Right renal cortex interstitium (tissue), 3 donors: ENCODE results near the gene BEST2. TPM values are rescaled to one million over a fixed set of nuclear protein-coding genes. Genes with fewer than 3 reads are reported as not detected.

ENCODE experiments used
- DNase-seq, 3 donors: peaks; one replicate each; pipeline ENCODE4 v3.0.0-alpha.2; 2013; ENCODE audit warnings: low read depth in 3 of 3, low spot score in 2 of 3
- polyA plus RNA-seq, 3 donors: library from polyadenylated mRNA; unstranded; fragments of 120-200 nt; gene quantifications; one replicate each; pipeline ENCODE4 v1.2.1, GENCODE V29; 2013; ENCODE audit not compliant: insufficient read length in 3 of 3

The BEST2 gene
- polyA plus RNA-seq, 3 donors: 0.07 to 0.08 TPM; not detected in 1

GRCh38 chr19:12785431-12786031 is 33.9 kb downstream of the BEST2 start:
- DNase-seq: no peak

- DNase-seq: no peak
Measured at GRCh38 chr19:12786141-12786870, 34.7 kb downstream of the BEST2 start.

GRCh38 chr19:12786952-12787351 is 35.4 kb downstream of the BEST2 start:
- no peak for DNase-seq

- no peak for DNase-seq
Measured at GRCh38 chr19:12787458-12787857, 35.9 kb downstream of the BEST2 start.

GRCh38 chr19:12788042-12788681 is 36.6 kb downstream of the BEST2 start:
- no peak for DNase-seq

- DNase-seq: no peak
Measured at GRCh38 chr19:12788682-12789097, 37.1 kb downstream of the BEST2 start.

- DNase-seq: no peak
Measured at GRCh38 chr19:12789098-12789903, 37.7 kb downstream of the BEST2 start.

- DNase-seq: peak in 1 of 3 donors; percentile 84
Measured at GRCh38 chr19:12789904-12790619, 38.5 kb downstream of the BEST2 start.

GRCh38 chr19:12790628-12791344 is 39.2 kb downstream of the BEST2 start:
- DNase-seq: no peak

GRCh38 chr19:12791345-12792050 is 39.9 kb downstream of the BEST2 start, which contains the start of gene JUNB:
JUNB (plus strand) TSS chr19:12791486; CDS start chr19:12791772, 286 bp downstream.
- DNase-seq: peak in 1 of 3 donors; percentile 85

GRCh38 chr19:12792051-12792852 is 40.7 kb downstream of the BEST2 start:
- DNase-seq: no peak

- no peak for DNase-seq
Measured at GRCh38 chr19:12792853-12793289, 41.3 kb downstream of the BEST2 start.

- peak in 1 of 3 donors; percentile 88 for DNase-seq
Measured at GRCh38 chr19:12793290-12794195, 42.0 kb downstream of the BEST2 start.

GRCh38 chr19:12794196-12794941 is 42.8 kb downstream of the BEST2 start:
- DNase-seq: no peak

- DNase-seq: no peak
Measured at GRCh38 chr19:12794971-12795381, 43.4 kb downstream of the BEST2 start.
